HEK293 (cell line): ENCODE data around the gene EDDM13.
"Not testable (repeated sequence)": the region's sequence is repeated elsewhere in the genome, so short reads cannot be mapped to it uniquely, and the experiment has no call there.

ENCODE experiments used
- ZBTB7A ChIP-seq: fragments of 450-650 bp; formaldehyde crosslinking; IDR thresholded peaks from 2 replicates; pipeline ENCODE4 v1.5.1; 2016; ENCODE audit warnings: low read depth, missing biosample characterization, missing genetic modification characterization
- TF ChIP-seq, protein P1 (sequence below): fragments of 450-650 bp; formaldehyde crosslinking; IDR thresholded peaks from 2 replicates; pipeline ENCODE4 v1.5.1; 2016; ENCODE audit warnings: missing biosample characterization, missing genetic modification characterization, low read depth
- TF ChIP-seq, protein P2 (sequence below): fragments of 450-650 bp; formaldehyde crosslinking; IDR thresholded peaks from 2 replicates; pipeline ENCODE4 v1.5.1; 2016; ENCODE audit warnings: missing biosample characterization, missing genetic modification characterization

DNA sequence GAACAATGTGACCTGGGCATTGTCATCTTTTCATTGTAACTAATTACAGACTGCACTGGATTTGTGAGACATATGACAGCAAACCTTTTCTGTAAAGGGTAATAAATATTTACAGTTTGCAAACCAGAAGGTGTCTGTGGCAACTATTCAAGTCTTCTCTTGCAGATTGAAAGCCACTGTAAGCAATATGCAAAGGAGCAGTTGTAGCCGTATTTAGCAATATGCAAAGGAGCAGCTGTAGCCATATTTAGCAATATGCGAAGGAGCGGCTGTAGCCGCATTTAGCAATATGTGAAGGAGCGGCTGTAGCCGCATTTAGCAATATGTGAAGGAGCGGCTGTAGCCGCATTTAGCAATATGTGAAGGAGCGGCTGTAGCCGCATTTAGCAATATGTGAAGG lies 66.5 kb downstream of the EDDM13 start:
- TF ChIP-seq, protein P1, sequence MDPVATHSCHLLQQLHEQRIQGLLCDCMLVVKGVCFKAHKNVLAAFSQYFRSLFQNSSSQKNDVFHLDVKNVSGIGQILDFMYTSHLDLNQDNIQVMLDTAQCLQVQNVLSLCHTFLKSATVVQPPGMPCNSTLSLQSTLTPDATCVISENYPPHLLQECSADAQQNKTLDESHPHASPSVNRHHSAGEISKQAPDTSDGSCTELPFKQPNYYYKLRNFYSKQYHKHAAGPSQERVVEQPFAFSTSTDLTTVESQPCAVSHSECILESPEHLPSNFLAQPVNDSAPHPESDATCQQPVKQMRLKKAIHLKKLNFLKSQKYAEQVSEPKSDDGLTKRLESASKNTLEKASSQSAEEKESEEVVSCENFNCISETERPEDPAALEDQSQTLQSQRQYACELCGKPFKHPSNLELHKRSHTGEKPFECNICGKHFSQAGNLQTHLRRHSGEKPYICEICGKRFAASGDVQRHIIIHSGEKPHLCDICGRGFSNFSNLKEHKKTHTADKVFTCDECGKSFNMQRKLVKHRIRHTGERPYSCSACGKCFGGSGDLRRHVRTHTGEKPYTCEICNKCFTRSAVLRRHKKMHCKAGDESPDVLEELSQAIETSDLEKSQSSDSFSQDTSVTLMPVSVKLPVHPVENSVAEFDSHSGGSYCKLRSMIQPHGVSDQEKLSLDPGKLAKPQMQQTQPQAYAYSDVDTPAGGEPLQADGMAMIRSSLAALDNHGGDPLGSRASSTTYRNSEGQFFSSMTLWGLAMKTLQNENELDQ (tag by site-specific recombination): not testable (repeated sequence)
- TF ChIP-seq, protein P2, sequence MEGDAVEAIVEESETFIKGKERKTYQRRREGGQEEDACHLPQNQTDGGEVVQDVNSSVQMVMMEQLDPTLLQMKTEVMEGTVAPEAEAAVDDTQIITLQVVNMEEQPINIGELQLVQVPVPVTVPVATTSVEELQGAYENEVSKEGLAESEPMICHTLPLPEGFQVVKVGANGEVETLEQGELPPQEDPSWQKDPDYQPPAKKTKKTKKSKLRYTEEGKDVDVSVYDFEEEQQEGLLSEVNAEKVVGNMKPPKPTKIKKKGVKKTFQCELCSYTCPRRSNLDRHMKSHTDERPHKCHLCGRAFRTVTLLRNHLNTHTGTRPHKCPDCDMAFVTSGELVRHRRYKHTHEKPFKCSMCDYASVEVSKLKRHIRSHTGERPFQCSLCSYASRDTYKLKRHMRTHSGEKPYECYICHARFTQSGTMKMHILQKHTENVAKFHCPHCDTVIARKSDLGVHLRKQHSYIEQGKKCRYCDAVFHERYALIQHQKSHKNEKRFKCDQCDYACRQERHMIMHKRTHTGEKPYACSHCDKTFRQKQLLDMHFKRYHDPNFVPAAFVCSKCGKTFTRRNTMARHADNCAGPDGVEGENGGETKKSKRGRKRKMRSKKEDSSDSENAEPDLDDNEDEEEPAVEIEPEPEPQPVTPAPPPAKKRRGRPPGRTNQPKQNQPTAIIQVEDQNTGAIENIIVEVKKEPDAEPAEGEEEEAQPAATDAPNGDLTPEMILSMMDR (tag by site-specific recombination): not testable (repeated sequence)
- not testable (repeated sequence) for TF ChIP-seq ZBTB7A (tag by site-specific recombination)
